Kidney (tissue), 14 donors: ENCODE results near the gene OAS2. TPM values are rescaled to one million over a fixed set of nuclear protein-coding genes. Genes with fewer than 3 reads are reported as not detected.
A peak's percentile ranks its signal among the peaks of the same experiment; 100 is the strongest.

Experiments
- DNase-seq, 5 donors: peaks; one replicate each; pipeline ENCODE4 v3.0.0-alpha.2; 2013 to 2020
- FAIRE-seq: peaks from 2 replicates; lab custom pipeline; 2012; peaks lifted over from hg19 to GRCh38; lab: Jason Lieb, UNC
- H3K27ac ChIP-seq, 2 donors: one replicate each; pipeline ENCODE4 v1.7.0; 2013; ENCODE audit warnings: low read depth in 2 of 2, low read length in 2 of 2, inconsistent platforms in 1 of 2
- H3K27me3 ChIP-seq: one replicate; pipeline ENCODE4 v1.7.1; 2013; ENCODE audit warnings: low read length, inconsistent platforms; ENCODE audit not compliant: control insufficient read depth, insufficient read depth
- H3K36me3 ChIP-seq, 3 donors: one replicate each; pipeline versions ENCODE4 v1.7.0 to v1.7.1; 2013; ENCODE audit warnings: low read length in 3 of 3, control low read depth in 1 of 3, inconsistent platforms in 1 of 3; ENCODE audit not compliant: insufficient read depth in 3 of 3, control insufficient read depth in 2 of 3
- H3K4me1 ChIP-seq, 3 donors: one replicate each; pipeline versions ENCODE4 v1.7.0 to v1.7.1; 2013; ENCODE audit warnings: low read length in 3 of 3, inconsistent platforms in 1 of 3, low read depth in 1 of 3; ENCODE audit not compliant: control insufficient read depth in 2 of 3, insufficient read depth in 2 of 3
- H3K4me3 ChIP-seq, 3 donors: one replicate each; pipeline versions ENCODE4 v1.7.0 to v1.8.1; 2013; ENCODE audit warnings: low read length in 3 of 3, control low read depth in 1 of 3, inconsistent platforms in 1 of 3
- H3K9ac ChIP-seq, 3 donors: one replicate each; pipeline versions ENCODE4 v1.7.0 to v1.7.1; 2013; ENCODE audit warnings: low read length in 3 of 3, control low read depth in 1 of 3, inconsistent platforms in 1 of 3
- H3K9me3 ChIP-seq, 3 donors: one replicate each; pipeline versions ENCODE4 v1.7.0 to v1.7.1; 2013; ENCODE audit warnings: low read length in 3 of 3, control low read depth in 1 of 3, inconsistent platforms in 1 of 3; ENCODE audit not compliant: control insufficient read depth in 2 of 3, insufficient read depth in 1 of 3
- intact Hi-C: fragments of 100-400 bp; cut with DNase I; formaldehyde crosslinking; loops from one replicate; pipeline ENCODE4 v1.11.1; 2022
- polyA plus RNA-seq: library from polyadenylated mRNA; stranded (reverse); fragments of 350-450 nt; fragmentation: Illumina TruSeq; extraction: RNeasy Lipid Tissue Mini Kit (QIAGEN cat#74804); gene quantifications from one replicate; pipeline ENCODE4 v1.2.3, GENCODE V29; 2014; ENCODE audit warnings: low read depth, low replicate concordance; ENCODE audit not compliant: insufficient read depth
- total RNA-seq: library from RNA; stranded (reverse); fragmentation: NEBNext Ultra II Directional; extraction: Animal tissue kit (Norgen Biotek cat#: 25700); gene quantifications from one replicate; pipeline ENCODE4 v1.2.1, GENCODE V29; 2021
- TF ChIP-seq, protein P1 (sequence below): IDR thresholded peaks from 3 replicates; pipeline ENCODE4 v1.5.1; 2012; ENCODE audit warnings: mild to moderate bottlenecking, moderate library complexity, borderline replicate concordance; ENCODE audit not compliant: insufficient read depth; ENCODE audit errors: extremely low read depth
- donor health status: control.
- donor health status: control.
- donor health status: control.
- donor health status: control.
- donor health status: control.
- donor health status: DM: yes; HTN: yes; CAD: no.
- donor health status: Normal renal cell carcinoma (clear cell type).

Gene OAS2
- total and polyA plus RNA-seq, 2 donors from 2014 or later: 5.0 to 11.7 TPM

DNA sequence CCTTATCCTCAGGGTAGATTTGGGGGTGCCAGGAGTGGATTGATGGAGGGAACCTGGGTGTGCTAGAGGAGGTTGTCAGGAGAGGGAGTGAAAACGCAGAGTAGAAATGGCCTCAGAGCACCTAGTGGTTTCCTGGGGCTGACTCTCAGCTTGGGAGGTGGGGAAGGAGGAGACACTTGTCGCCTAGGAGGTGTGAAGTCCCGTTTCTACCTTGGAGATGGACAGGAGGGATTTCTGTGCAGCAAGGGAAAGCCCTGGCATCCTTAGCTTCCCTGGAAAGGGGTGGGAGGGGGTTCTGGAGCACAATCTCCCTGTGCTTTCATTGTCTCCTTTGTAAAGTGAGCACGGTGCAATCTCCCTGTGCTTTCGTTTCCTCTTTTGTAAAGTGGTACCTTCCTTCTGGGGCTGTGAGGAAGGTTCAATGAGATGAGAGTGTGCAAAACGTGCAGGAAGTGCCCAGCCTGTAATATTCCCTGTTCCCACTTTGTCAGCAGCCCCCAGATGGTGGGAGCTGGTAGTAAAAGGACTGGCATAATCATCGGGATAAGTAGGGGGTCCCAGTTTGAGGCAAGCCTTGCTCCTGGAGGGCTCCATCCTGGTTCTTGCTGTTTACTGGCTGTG is 38.4 kb upstream of the OAS2 start:
- DNase-seq (no peak), FAIRE-seq (no peak)
- Histone ChIP-seq H3K9ac (no peak overlapping the region), H3K4me1 (peaks cover 0 to 9% (median 4%) of the 10 kb centered on the region in 3 donors), H3K27ac (no peak overlapping the region), H3K27me3 (no peaks in the 10 kb centered on the region), H3K4me3 (peak overlapping the region in 1 of 3 donors; percentile 8), H3K36me3 (peaks cover 0 to 2% (median 0%) of the 10 kb centered on the region in 3 donors), H3K9me3 (no peaks in the 10 kb centered on the region)
- TF ChIP-seq, protein P1, sequence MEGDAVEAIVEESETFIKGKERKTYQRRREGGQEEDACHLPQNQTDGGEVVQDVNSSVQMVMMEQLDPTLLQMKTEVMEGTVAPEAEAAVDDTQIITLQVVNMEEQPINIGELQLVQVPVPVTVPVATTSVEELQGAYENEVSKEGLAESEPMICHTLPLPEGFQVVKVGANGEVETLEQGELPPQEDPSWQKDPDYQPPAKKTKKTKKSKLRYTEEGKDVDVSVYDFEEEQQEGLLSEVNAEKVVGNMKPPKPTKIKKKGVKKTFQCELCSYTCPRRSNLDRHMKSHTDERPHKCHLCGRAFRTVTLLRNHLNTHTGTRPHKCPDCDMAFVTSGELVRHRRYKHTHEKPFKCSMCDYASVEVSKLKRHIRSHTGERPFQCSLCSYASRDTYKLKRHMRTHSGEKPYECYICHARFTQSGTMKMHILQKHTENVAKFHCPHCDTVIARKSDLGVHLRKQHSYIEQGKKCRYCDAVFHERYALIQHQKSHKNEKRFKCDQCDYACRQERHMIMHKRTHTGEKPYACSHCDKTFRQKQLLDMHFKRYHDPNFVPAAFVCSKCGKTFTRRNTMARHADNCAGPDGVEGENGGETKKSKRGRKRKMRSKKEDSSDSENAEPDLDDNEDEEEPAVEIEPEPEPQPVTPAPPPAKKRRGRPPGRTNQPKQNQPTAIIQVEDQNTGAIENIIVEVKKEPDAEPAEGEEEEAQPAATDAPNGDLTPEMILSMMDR: no peak
- intact Hi-C loops: no loop called here

DNA sequence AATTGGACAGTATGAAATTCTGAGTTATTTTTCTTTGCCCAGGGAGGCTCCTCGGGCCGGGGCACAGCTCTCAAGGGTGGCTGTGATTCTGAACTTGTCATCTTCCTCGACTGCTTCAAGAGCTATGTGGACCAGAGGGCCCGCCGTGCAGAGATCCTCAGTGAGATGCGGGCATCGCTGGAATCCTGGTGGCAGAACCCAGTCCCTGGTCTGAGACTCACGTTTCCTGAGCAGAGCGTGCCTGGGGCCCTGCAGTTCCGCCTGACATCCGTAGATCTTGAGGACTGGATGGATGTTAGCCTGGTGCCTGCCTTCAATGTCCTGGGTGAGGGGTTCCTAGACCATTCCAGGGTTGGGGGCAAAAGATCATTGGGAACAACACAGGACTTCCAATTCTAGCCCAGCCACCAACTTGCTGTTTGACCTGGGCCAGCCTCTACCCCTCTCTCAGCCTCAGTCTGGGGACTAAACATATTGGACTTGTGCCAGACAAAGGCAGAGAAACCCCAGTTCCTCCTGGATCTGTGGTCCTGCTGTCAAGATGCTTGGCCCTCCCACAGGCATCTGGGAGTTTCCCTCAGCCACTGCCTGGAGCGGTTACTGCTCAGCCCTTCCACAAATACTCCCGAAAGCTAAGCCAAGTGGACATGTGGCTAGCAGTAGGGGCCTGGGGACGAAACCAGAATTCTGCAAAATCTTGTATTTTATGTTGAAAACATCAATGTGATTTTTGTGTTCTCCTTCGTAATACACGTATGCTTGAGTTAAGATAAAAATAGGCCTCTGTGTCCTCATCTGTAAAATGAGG is 36.6 kb upstream of the OAS2 start:
- no peak for FAIRE-seq
- intact Hi-C loops: no loop called here
- H3K4me1 ChIP-seq: peaks cover 0 to 9% (median 4%) of the 10 kb centered on the region in 3 donors

DNA sequence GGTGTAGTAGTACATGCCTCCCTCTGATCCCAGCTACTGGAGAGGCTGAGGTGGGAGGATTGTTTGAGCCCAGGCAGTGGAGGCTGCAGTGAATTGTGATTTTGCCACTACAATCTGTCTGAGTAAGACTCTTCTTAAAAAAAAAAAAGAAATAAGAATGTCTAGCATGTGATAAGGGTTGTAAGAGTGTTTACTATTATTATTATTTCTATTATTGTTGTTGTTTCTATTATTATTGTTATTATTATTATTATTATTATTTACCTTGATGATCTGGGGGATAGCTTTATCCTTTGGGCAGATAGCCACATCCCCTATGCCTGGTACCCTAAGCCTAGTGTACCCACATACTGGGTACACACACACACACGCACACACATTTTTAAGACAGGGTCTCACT is 35.7 kb upstream of the OAS2 start:
- Histone ChIP-seq H3K27ac (no peak overlapping the region), H3K4me1 (peaks cover 0 to 9% (median 4%) of the 10 kb centered on the region in 3 donors), H3K36me3 (peaks cover 0 to 2% (median 0%) of the 10 kb centered on the region in 3 donors), H3K9ac (no peak overlapping the region), H3K4me3 (no peak overlapping the region), H3K9me3 (no peaks in the 10 kb centered on the region), H3K27me3 (no peaks in the 10 kb centered on the region)
- intact Hi-C loops: no loop called here
- FAIRE-seq (no peak), DNase-seq (no peak)
- TF ChIP-seq, protein P1: no peak

More for the DNA sequence above, 36.6 kb upstream of the OAS2 start:
- Histone ChIP-seq H3K27ac (no peak overlapping the region), H3K9me3 (no peaks in the 10 kb centered on the region), H3K4me3 (no peak overlapping the region), H3K36me3 (peaks cover 0 to 2% (median 0%) of the 10 kb centered on the region in 3 donors), H3K27me3 (no peaks in the 10 kb centered on the region), H3K9ac (no peak overlapping the region)
- no peak for DNase-seq
- TF ChIP-seq, protein P1: no peak
